Keratinocyte (primary cell): ENCODE results near the gene SAMD8. TPM values are rescaled to one million over a fixed set of nuclear protein-coding genes. Genes with fewer than 3 reads are reported as not detected.

Experiments used
- DNase-seq: peaks from one replicate; pipeline ENCODE4 v3.0.0-alpha.2; 2011; ENCODE audit warnings: low read depth, missing footprints, low spot score
- FAIRE-seq: peaks from 2 replicates; lab custom pipeline; 2011; peaks lifted over from hg19 to GRCh38; lab: Jason Lieb, UNC
- H2AFZ ChIP-seq: 2 replicates; pipeline ENCODE4 v1.6.0; 2012; ENCODE audit warnings: low read length, control low read depth, inconsistent platforms; ENCODE audit not compliant: control insufficient read depth
- H3K27ac ChIP-seq: 2 replicates; pipeline ENCODE4 v1.5.1; 2011; ENCODE audit warnings: low read length; ENCODE audit not compliant: control insufficient read depth, insufficient read depth
- H3K27me3 ChIP-seq: 3 replicates; pipeline ENCODE4 v1.6.0; 2011; ENCODE audit warnings: low read length; ENCODE audit not compliant: control insufficient read depth, insufficient read depth; ENCODE audit errors: extremely low read depth
- H3K36me3 ChIP-seq, 2 experiments: 2 replicates in 1 of 2; 3 replicates in 1 of 2; pipeline ENCODE4 v1.5.1; 2011; ENCODE audit warnings: low read length in 2 of 2, mild to moderate bottlenecking in 1 of 2; ENCODE audit not compliant: control insufficient read depth in 2 of 2, insufficient read depth in 2 of 2; ENCODE audit errors: extremely low read depth in 1 of 2
- H3K4me1 ChIP-seq: 3 replicates; pipeline ENCODE4 v1.5.1; 2011; ENCODE audit warnings: low read length; ENCODE audit not compliant: control insufficient read depth, insufficient read depth; ENCODE audit errors: extremely low read depth
- H3K4me2 ChIP-seq: 3 replicates; pipeline ENCODE4 v1.6.0; 2011; ENCODE audit warnings: low read depth, low read length; ENCODE audit not compliant: control insufficient read depth, insufficient read depth; ENCODE audit errors: extremely low read depth
- H3K4me3 ChIP-seq, 3 experiments: fragments of 200-600 bp in 1 of 3; sonication (generic) in 1 of 3; 2 replicates in 2 of 3; 3 replicates in 1 of 3; pipeline ENCODE4 v1.5.1; 2011 to 2016; ENCODE audit warnings: low read length in 3 of 3, mild to moderate bottlenecking in 3 of 3, control low read depth in 2 of 3, inconsistent platforms in 1 of 3, low read depth in 1 of 3, mixed read lengths in 1 of 3, mixed run types in 1 of 3, moderate library complexity in 1 of 3; ENCODE audit not compliant: control insufficient read depth in 2 of 3, insufficient read depth in 2 of 3; ENCODE audit errors: extremely low read depth in 1 of 3
- H3K79me2 ChIP-seq: 2 replicates; pipeline ENCODE4 v1.6.0; 2012; ENCODE audit warnings: low read length; ENCODE audit not compliant: control insufficient read depth, insufficient read depth
- H3K9ac ChIP-seq: 3 replicates; pipeline ENCODE4 v1.6.0; 2011; ENCODE audit warnings: low read length; ENCODE audit not compliant: control insufficient read depth, insufficient read depth; ENCODE audit errors: extremely low read depth
- H3K9me1 ChIP-seq: 3 replicates; pipeline ENCODE4 v1.6.0; 2011; ENCODE audit warnings: low read length; ENCODE audit not compliant: control insufficient read depth, insufficient read depth; ENCODE audit errors: extremely low read depth
- H3K9me3 ChIP-seq: 2 replicates; pipeline ENCODE4 v1.5.1; 2012; ENCODE audit warnings: low read depth, low read length; ENCODE audit not compliant: control insufficient read depth
- H4K20me1 ChIP-seq: 3 replicates; pipeline ENCODE4 v1.6.0; 2011; ENCODE audit warnings: low read length; ENCODE audit not compliant: control insufficient read depth, insufficient read depth; ENCODE audit errors: extremely low read depth
- EZH2 ChIP-seq: IDR thresholded peaks from one replicate; pipeline ENCODE4 v1.6.1; 2012; ENCODE audit warnings: inconsistent platforms, mild to moderate bottlenecking, low read length, moderate library complexity
- dilution Hi-C: fragments of 300-500 bp; cut with MboI; formaldehyde crosslinking; loops from one replicate; pipeline ENCODE4 v1.7.0; 2020; ENCODE audit warnings: low sequenced_read_pairs; ENCODE audit not compliant: extremely low pct_ligation_motif_present
- polyA plus RNA-seq, 5 experiments: library from polyadenylated mRNA; depleted of rRNA in 3 of 5; stranded (reverse) in 3 of 5; stranded (forward) in 1 of 5; unstranded in 1 of 5; fragments of >200 nt; gene quantifications; 1 replicate in 1 of 5; 2 replicates in 3 of 5; 3 replicates in 1 of 5; pipeline versions ENCODE4 v1.2.1 to v1.2.3, GENCODE V29; 2011 to 2012; ENCODE audit warnings: missing spikeins in 2 of 5, low read depth in 1 of 5, low replicate concordance in 1 of 5
- TF ChIP-seq, protein P1 (sequence below), 3 experiments: IDR thresholded peaks in 1 of 3; conservative IDR thresholded peaks in 1 of 3; optimal IDR thresholded peaks in 1 of 3; 2 replicates in 2 of 3; 3 replicates in 1 of 3; pipeline versions ENCODE3 to v1.5.1; 2011; ENCODE audit warnings: low read length in 3 of 3, mild to moderate bottlenecking in 3 of 3, moderate library complexity in 2 of 3, control low read depth in 1 of 3, inconsistent platforms in 1 of 3; ENCODE audit not compliant: insufficient read depth in 2 of 3; ENCODE audit errors: extremely low read depth in 1 of 3

SAMD8 gene
- polyA plus RNA-seq, 1 donor (not counting 4 experiments of a cell fraction or from before 2014, with no cell fraction given), result 31.7 TPM

DNA sequence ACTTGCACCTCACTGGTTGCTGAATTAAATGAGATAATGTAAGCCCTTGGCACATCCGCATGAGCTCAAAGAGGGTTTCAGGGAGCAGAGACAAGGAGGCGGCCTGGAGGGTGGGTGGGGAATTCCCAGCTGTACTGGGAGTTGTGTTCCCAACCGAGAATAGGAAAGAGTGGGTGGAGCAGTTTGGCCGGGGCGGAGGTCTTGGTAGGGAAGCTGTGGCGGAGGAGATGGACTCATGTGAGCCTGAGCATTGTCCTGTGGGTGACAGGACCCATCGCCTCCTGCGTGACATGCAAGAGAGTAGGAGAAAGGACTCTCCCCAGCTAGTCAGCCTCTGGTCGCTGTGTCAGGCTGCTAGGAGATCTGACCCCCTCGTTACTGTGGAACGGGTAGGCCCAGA, 41.0 kb upstream of the SAMD8 start:
- Histone ChIP-seq H3K9me1 (no peaks in the 10 kb centered on the region), H2AFZ (no peak overlapping the region)

DNA sequence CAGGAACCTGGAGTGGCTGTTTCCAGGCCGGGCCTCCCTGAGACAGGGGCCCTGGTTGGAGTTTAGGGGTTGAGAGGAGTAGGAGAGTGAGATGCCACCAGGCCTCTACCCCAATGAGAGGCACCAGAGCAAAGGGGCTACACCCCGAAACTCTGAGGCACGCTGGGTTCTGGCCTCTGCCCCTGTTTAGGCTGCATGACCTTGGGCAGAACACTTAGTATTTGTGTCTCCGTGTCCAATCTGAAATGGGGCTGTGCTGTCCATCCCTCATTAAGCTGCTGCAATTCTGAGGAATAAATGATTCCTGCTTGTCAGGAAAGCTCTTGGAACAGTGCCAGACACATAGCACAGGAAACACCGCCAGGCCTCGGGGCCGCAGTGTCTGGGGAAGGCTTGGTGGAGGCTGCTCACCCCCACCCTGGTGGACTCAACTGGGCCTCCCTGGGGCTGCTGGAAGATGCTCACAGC, 40.5 kb upstream of the SAMD8 start:
- no peak overlapping the region for H3K4me2 ChIP-seq
- H2AFZ ChIP-seq, result peak overlapping the region; percentile 37
- H3K9me3 ChIP-seq, result no peaks in the 10 kb centered on the region
- TF ChIP-seq EZH2, result no peak
- TF ChIP-seq, protein P1, sequence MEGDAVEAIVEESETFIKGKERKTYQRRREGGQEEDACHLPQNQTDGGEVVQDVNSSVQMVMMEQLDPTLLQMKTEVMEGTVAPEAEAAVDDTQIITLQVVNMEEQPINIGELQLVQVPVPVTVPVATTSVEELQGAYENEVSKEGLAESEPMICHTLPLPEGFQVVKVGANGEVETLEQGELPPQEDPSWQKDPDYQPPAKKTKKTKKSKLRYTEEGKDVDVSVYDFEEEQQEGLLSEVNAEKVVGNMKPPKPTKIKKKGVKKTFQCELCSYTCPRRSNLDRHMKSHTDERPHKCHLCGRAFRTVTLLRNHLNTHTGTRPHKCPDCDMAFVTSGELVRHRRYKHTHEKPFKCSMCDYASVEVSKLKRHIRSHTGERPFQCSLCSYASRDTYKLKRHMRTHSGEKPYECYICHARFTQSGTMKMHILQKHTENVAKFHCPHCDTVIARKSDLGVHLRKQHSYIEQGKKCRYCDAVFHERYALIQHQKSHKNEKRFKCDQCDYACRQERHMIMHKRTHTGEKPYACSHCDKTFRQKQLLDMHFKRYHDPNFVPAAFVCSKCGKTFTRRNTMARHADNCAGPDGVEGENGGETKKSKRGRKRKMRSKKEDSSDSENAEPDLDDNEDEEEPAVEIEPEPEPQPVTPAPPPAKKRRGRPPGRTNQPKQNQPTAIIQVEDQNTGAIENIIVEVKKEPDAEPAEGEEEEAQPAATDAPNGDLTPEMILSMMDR (optimal IDR thresholded peaks at IDR 0.05 in 1 of 3, IDR thresholded peaks at IDR 0.05 in 1 of 3, conservative IDR thresholded peaks at IDR 0.05 in 1 of 3; ENCODE audit: extremely low read depth in 1 of 3, insufficient read depth in 2 of 3, low read length in 3 of 3), result no peak
- H3K27ac ChIP-seq, result no peak overlapping the region
- H3K36me3 ChIP-seq, result no peaks in the 10 kb centered on the region
- H3K79me2 ChIP-seq, result no peaks in the 10 kb centered on the region
- dilution Hi-C loops, result no loop called here
- H3K4me1 ChIP-seq, result no peaks in the 10 kb centered on the region
- FAIRE-seq (no peak), DNase-seq (no peak)
- no peaks in the 10 kb centered on the region for H4K20me1 ChIP-seq
- no peak overlapping the region for H3K9ac ChIP-seq
- no peak overlapping the region for H3K4me3 ChIP-seq
- no peaks in the 10 kb centered on the region for H3K9me1 ChIP-seq
- H3K27me3 ChIP-seq, result no peaks in the 10 kb centered on the region

More for the DNA sequence above, 41.0 kb upstream of the SAMD8 start:
- Histone ChIP-seq H3K4me2 (no peak overlapping the region), H3K27me3 (no peaks in the 10 kb centered on the region), H4K20me1 (no peaks in the 10 kb centered on the region), H3K4me3 (no peak overlapping the region), H3K9ac (no peak overlapping the region), H3K36me3 (no peaks in the 10 kb centered on the region), H3K9me3 (no peaks in the 10 kb centered on the region), H3K27ac (no peak overlapping the region), H3K4me1 (no peaks in the 10 kb centered on the region), H3K79me2 (no peaks in the 10 kb centered on the region)
- FAIRE-seq (no peak), DNase-seq (no peak)
- TF ChIP-seq, protein P1 (optimal IDR thresholded peaks at IDR 0.05 in 1 of 3, IDR thresholded peaks at IDR 0.05 in 1 of 3, conservative IDR thresholded peaks at IDR 0.05 in 1 of 3; ENCODE audit: extremely low read depth in 1 of 3, insufficient read depth in 2 of 3, low read length in 3 of 3), result no peak
- dilution Hi-C loops, result no loop called here
